Kidney (tissue), 14 donors: ENCODE measurements around the gene CTTNBP2NL. TPM values are rescaled to one million over a fixed set of nuclear protein-coding genes. Genes with fewer than 3 reads are reported as not detected.

Experiments used
- DNase-seq, 5 donors: peaks; one replicate each; pipeline ENCODE4 v3.0.0-alpha.2; 2013 to 2020
- FAIRE-seq: peaks from 2 replicates; lab custom pipeline; 2012; peaks lifted over from hg19 to GRCh38; lab: Jason Lieb, UNC
- H3K27ac ChIP-seq, 2 donors: one replicate each; pipeline ENCODE4 v1.7.0; 2013; ENCODE audit warnings: low read depth in 2 of 2, low read length in 2 of 2, inconsistent platforms in 1 of 2
- H3K27me3 ChIP-seq: one replicate; pipeline ENCODE4 v1.7.1; 2013; ENCODE audit warnings: low read length, inconsistent platforms; ENCODE audit not compliant: control insufficient read depth, insufficient read depth
- H3K36me3 ChIP-seq, 3 donors: one replicate each; pipeline versions ENCODE4 v1.7.0 to v1.7.1; 2013; ENCODE audit warnings: low read length in 3 of 3, control low read depth in 1 of 3, inconsistent platforms in 1 of 3; ENCODE audit not compliant: insufficient read depth in 3 of 3, control insufficient read depth in 2 of 3
- H3K4me1 ChIP-seq, 3 donors: one replicate each; pipeline versions ENCODE4 v1.7.0 to v1.7.1; 2013; ENCODE audit warnings: low read length in 3 of 3, inconsistent platforms in 1 of 3, low read depth in 1 of 3; ENCODE audit not compliant: control insufficient read depth in 2 of 3, insufficient read depth in 2 of 3
- H3K4me3 ChIP-seq, 3 donors: one replicate each; pipeline versions ENCODE4 v1.7.0 to v1.8.1; 2013; ENCODE audit warnings: low read length in 3 of 3, control low read depth in 1 of 3, inconsistent platforms in 1 of 3
- H3K9ac ChIP-seq, 3 donors: one replicate each; pipeline versions ENCODE4 v1.7.0 to v1.7.1; 2013; ENCODE audit warnings: low read length in 3 of 3, control low read depth in 1 of 3, inconsistent platforms in 1 of 3
- H3K9me3 ChIP-seq, 3 donors: one replicate each; pipeline versions ENCODE4 v1.7.0 to v1.7.1; 2013; ENCODE audit warnings: low read length in 3 of 3, control low read depth in 1 of 3, inconsistent platforms in 1 of 3; ENCODE audit not compliant: control insufficient read depth in 2 of 3, insufficient read depth in 1 of 3
- intact Hi-C: fragments of 100-400 bp; cut with DNase I; formaldehyde crosslinking; loops from one replicate; pipeline ENCODE4 v1.11.1; 2022
- polyA plus RNA-seq: library from polyadenylated mRNA; stranded (reverse); fragments of 350-450 nt; fragmentation: Illumina TruSeq; extraction: RNeasy Lipid Tissue Mini Kit (QIAGEN cat#74804); gene quantifications from one replicate; pipeline ENCODE4 v1.2.3, GENCODE V29; 2014; ENCODE audit warnings: low read depth, low replicate concordance; ENCODE audit not compliant: insufficient read depth
- total RNA-seq: library from RNA; stranded (reverse); fragmentation: NEBNext Ultra II Directional; extraction: Animal tissue kit (Norgen Biotek cat#: 25700); gene quantifications from one replicate; pipeline ENCODE4 v1.2.1, GENCODE V29; 2021
- TF ChIP-seq, protein P1 (sequence below): IDR thresholded peaks from 3 replicates; pipeline ENCODE4 v1.5.1; 2012; ENCODE audit warnings: mild to moderate bottlenecking, moderate library complexity, borderline replicate concordance; ENCODE audit not compliant: insufficient read depth; ENCODE audit errors: extremely low read depth
- donor health status: control.
- donor health status: control.
- donor health status: control.
- donor health status: control.
- donor health status: control.
- donor health status: DM: yes; HTN: yes; CAD: no.
- donor health status: Normal renal cell carcinoma (clear cell type).

The CTTNBP2NL gene
- total and polyA plus RNA-seq, 2 donors from 2014 or later = 6.7 to 65.4 TPM

DNA sequence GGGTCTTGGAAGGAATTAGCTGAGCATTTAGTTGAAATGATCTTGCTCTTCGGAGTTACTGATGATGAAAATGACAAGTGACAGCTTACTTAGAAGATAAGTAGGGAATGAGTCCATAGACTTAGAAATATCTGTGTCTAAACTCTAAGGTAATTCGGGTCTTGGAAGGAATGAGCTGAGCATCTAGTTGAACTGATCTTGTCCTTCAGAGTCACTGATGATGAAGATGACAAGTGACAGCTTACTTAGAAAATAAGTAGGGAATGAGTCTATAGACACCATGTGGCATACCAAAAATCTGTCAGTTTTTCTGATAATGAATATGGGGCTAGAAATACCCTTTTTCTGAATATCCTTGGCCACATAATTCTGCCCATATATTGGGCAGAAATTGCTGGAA, 14.7 kb downstream of the CTTNBP2NL start:
- no peak for FAIRE-seq
- TF ChIP-seq, protein P1, sequence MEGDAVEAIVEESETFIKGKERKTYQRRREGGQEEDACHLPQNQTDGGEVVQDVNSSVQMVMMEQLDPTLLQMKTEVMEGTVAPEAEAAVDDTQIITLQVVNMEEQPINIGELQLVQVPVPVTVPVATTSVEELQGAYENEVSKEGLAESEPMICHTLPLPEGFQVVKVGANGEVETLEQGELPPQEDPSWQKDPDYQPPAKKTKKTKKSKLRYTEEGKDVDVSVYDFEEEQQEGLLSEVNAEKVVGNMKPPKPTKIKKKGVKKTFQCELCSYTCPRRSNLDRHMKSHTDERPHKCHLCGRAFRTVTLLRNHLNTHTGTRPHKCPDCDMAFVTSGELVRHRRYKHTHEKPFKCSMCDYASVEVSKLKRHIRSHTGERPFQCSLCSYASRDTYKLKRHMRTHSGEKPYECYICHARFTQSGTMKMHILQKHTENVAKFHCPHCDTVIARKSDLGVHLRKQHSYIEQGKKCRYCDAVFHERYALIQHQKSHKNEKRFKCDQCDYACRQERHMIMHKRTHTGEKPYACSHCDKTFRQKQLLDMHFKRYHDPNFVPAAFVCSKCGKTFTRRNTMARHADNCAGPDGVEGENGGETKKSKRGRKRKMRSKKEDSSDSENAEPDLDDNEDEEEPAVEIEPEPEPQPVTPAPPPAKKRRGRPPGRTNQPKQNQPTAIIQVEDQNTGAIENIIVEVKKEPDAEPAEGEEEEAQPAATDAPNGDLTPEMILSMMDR = no peak
- Histone ChIP-seq H3K4me3 (no peak overlapping the region), H3K4me1 (no peaks in the 10 kb centered on the region), H3K27me3 (no peaks in the 10 kb centered on the region), H3K9me3 (no peaks in the 10 kb centered on the region), H3K9ac (no peak overlapping the region), H3K36me3 (peaks cover 0 to 2% (median 2%) of the 10 kb centered on the region in 3 donors), H3K27ac (no peak overlapping the region)
- intact Hi-C loops = no loop called here
- DNase-seq = no peak

DNA sequence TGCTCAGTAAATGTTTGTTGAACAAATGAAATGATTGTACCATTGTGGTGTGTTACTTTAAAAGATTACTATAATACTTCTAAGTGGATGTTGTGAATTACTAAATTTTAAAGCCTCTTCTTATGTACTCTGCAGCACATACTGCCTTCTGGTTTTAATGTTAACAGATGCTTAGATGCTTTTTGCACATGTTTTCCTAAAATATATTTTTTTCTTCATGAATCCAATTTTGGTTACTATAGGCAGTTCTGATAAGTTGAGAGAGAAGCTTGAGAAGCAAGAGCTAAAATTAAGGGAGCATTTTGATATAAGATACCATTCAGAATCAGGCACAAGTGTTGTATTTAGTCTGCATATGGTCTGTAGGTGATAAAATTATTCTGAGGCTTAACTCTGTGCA, 21.3 kb downstream of the CTTNBP2NL start:
- DNase-seq = no peak
- intact Hi-C loops = no loop called here
- Histone ChIP-seq H3K9me3 (no peaks in the 10 kb centered on the region), H3K27ac (no peak overlapping the region), H3K4me3 (no peak overlapping the region), H3K27me3 (no peaks in the 10 kb centered on the region), H3K9ac (no peak overlapping the region), H3K4me1 (no peaks in the 10 kb centered on the region), H3K36me3 (peaks cover under 1 to 11% (median 5%) of the 10 kb centered on the region in 3 donors)
- TF ChIP-seq, protein P1 = no peak
- FAIRE-seq = no peak

DNA sequence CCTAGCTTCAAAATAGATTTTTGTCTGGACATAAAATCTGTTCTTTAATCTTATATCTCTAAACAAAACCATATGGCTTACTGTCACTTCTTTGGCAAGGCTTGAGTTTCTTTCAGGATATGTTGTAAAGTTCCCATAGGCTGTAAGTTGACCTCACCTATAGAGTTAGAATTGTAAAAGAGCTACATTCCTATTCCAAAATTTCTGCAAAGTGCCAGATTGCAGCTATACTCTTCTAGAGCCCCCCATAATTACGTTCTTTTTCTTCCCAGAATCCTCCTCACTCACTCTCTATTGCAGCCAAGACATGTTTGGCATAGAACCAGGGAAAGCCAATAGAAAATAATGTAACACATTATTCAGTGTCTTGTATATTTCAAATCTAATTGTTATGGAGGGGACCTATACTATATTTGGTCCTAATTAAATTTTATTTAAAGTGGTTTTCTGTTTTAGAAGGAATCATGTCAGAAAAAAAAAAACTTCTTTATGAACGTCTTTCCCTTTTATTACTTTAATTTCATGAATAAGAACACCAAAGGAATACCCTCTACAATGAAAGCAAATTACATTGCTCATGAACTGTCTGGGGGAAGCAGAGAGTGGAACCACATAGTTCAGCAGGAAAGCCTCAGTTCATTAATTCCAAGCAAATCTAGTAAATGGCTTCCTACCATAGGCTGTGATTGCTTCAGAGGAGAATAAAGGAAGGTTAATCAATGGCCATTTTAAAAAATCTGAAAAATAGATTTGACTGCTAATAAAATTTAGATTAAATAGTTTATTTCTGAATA, 22.3 kb downstream of the CTTNBP2NL start:
- DNase-seq (peak in 2 of 5 donors; percentile 28 to 64), FAIRE-seq (no peak)
- no peaks in the 10 kb centered on the region for H3K27me3 ChIP-seq
- no peak overlapping the region for H3K27ac ChIP-seq
- intact Hi-C loops = no loop called here
- TF ChIP-seq, protein P1 = no peak
- no peaks in the 10 kb centered on the region for H3K4me1 ChIP-seq
- peaks cover 0 to 11% (median 5%) of the 10 kb centered on the region in 3 donors for H3K36me3 ChIP-seq
- H3K9ac ChIP-seq = no peak overlapping the region
- H3K4me3 ChIP-seq = no peak overlapping the region
- H3K9me3 ChIP-seq = no peaks in the 10 kb centered on the region
